ENCODE measurements around the gene PPFIBP2.

The PPFIBP2 gene

DNA sequence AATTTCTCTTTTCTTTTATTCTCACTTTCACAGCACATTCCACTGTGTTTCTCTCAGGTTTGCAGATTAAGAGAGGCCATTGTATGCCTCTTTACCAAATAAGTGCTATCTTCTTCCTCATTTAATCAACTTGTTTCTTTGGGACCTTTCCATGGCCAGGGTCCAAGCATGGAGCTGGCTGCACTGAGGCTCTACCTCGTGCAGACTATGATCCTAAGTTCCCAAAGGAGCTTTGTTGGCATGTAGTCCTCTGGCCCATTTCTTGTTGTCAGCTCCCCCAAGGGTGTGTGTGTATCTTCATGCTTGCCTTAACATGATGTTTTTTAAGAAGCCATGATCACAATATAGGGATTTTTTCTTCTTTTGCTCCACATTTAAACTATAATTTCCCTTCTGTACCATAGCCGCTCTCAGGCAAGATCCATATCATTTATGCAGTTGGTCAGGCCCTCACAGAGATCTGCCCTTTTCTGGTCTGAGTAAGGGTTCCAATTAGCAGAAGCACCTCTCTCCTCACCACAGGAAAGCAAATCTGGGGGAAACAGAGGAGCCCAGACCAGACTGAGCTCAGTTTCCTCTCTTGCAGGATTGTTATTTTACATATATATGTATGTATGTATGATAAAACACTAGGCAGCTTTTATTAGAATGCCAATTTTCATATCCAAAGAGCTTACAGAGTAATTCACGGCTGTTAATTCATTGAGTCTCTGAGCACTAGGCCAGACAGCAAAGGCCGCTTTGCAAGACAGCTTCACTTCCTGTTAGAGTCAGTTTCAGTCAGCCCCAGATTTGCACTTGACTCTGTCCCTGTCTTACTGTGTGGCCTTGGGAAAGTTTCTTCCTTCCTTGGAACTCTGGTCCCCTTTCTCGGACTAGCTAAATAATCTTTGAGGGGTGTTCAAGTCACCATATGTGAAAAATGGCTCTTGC is 125.2 kb downstream of the PPFIBP2 start:
- no peaks in the 10 kb centered on the region for H3K36me3 ChIP-seq (ENCODE audit: low read depth)
- H3K9me3 ChIP-seq (ENCODE audit: severe bottlenecking): no peaks in the 10 kb centered on the region
- no peaks in the 10 kb centered on the region for H3K27me3 ChIP-seq (ENCODE audit: insufficient read depth, poor library complexity, severe bottlenecking)
- no peak overlapping the region for H3K27ac ChIP-seq (ENCODE audit: poor library complexity, severe bottlenecking)
- H3K4me3 ChIP-seq (ENCODE audit: severe bottlenecking): no peak overlapping the region
- no peak for DNase-seq (ENCODE audit: low spot score)
- no peak for ATAC-seq (ENCODE audit: low read depth)
- H3K4me1 ChIP-seq (ENCODE audit: insufficient read depth, poor library complexity, severe bottlenecking): peaks cover 2% of the 10 kb centered on the region
- TF ChIP-seq, protein P1, sequence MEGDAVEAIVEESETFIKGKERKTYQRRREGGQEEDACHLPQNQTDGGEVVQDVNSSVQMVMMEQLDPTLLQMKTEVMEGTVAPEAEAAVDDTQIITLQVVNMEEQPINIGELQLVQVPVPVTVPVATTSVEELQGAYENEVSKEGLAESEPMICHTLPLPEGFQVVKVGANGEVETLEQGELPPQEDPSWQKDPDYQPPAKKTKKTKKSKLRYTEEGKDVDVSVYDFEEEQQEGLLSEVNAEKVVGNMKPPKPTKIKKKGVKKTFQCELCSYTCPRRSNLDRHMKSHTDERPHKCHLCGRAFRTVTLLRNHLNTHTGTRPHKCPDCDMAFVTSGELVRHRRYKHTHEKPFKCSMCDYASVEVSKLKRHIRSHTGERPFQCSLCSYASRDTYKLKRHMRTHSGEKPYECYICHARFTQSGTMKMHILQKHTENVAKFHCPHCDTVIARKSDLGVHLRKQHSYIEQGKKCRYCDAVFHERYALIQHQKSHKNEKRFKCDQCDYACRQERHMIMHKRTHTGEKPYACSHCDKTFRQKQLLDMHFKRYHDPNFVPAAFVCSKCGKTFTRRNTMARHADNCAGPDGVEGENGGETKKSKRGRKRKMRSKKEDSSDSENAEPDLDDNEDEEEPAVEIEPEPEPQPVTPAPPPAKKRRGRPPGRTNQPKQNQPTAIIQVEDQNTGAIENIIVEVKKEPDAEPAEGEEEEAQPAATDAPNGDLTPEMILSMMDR (IDR thresholded peaks at IDR 0.05; ENCODE audit: poor library complexity, severe bottlenecking): no peak

DNA sequence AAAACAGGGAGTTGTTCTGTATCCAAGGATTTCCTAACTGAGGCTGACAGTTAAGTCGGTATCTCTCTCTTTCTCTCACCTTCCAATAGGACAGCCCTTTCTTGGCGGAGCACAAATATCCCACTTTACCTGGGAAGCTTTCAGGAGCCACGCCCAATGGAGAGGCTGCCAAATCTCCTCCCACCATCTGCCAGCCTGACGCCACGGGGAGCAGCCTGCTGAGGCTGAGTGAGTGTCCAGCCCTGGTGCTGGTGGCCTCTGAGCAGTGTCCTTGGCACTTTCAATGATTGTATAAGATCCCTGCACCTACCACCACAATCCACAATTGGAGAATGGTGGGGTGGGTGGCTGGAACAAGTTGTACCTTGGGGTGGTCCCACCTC is 125.8 kb downstream of the PPFIBP2 start:
- H3K4me3 ChIP-seq (ENCODE audit: severe bottlenecking): no peak overlapping the region
- H3K4me1 ChIP-seq (ENCODE audit: insufficient read depth, poor library complexity, severe bottlenecking): peaks cover 2% of the 10 kb centered on the region
- H3K27me3 ChIP-seq (ENCODE audit: insufficient read depth, poor library complexity, severe bottlenecking): no peaks in the 10 kb centered on the region
- H3K36me3 ChIP-seq (ENCODE audit: low read depth): no peaks in the 10 kb centered on the region
- TF ChIP-seq, protein P1 (IDR thresholded peaks at IDR 0.05; ENCODE audit: poor library complexity, severe bottlenecking): no peak
- no peak for ATAC-seq (ENCODE audit: low read depth)
- no peaks in the 10 kb centered on the region for H3K9me3 ChIP-seq (ENCODE audit: severe bottlenecking)
- DNase-seq (ENCODE audit: low spot score): no peak
- no peak overlapping the region for H3K27ac ChIP-seq (ENCODE audit: poor library complexity, severe bottlenecking)

GRCh38 chr11:7640816-7641215 is 127.0 kb downstream of the PPFIBP2 start:
- ATAC-seq (ENCODE audit: low read depth): no peak
- peaks cover 2% of the 10 kb centered on the region for H3K4me1 ChIP-seq (ENCODE audit: insufficient read depth, poor library complexity, severe bottlenecking)
- no peak for DNase-seq (ENCODE audit: low spot score)

DNA sequence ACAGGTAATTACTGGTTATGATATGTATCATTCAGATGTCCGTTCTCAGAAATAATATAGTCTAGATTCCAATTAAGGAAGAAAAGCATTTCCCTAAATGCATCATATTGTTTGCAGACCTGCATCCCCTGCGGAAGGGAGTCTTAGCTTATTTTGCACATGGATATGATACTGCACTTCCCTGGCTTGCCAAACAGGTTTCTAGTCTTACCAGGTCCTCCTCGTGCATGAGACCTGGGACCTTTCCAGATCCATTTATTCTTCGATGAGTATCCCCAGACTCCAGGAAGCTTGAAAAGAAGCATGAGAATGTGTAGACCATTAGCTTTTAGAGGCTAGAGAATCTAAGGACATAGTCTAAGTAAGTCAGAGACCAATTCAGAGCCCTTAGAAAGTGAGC is 128.9 kb downstream of the PPFIBP2 start:
- TF ChIP-seq, protein P1 (IDR thresholded peaks at IDR 0.05; ENCODE audit: poor library complexity, severe bottlenecking): no peak
- Histone ChIP-seq H3K9me3 (ENCODE audit: severe bottlenecking) (no peaks in the 10 kb centered on the region), H3K4me3 (ENCODE audit: severe bottlenecking) (no peak overlapping the region), H3K36me3 (ENCODE audit: low read depth) (no peaks in the 10 kb centered on the region), H3K27me3 (ENCODE audit: insufficient read depth, poor library complexity, severe bottlenecking) (no peaks in the 10 kb centered on the region), H3K27ac (ENCODE audit: poor library complexity, severe bottlenecking) (no peak overlapping the region), H3K4me1 (ENCODE audit: insufficient read depth, poor library complexity, severe bottlenecking) (peaks cover under 1% of the 10 kb centered on the region)
- ATAC-seq (ENCODE audit: low read depth): no peak
- DNase-seq (ENCODE audit: low spot score): no peak

More at GRCh38 chr11:7640816-7641215, 127.0 kb downstream of the PPFIBP2 start:
- Histone ChIP-seq H3K9me3 (ENCODE audit: severe bottlenecking) (no peaks in the 10 kb centered on the region), H3K27me3 (ENCODE audit: insufficient read depth, poor library complexity, severe bottlenecking) (no peaks in the 10 kb centered on the region), H3K36me3 (ENCODE audit: low read depth) (no peaks in the 10 kb centered on the region), H3K27ac (ENCODE audit: poor library complexity, severe bottlenecking) (no peak overlapping the region), H3K4me3 (ENCODE audit: severe bottlenecking) (no peak overlapping the region)
- TF ChIP-seq, protein P1 (IDR thresholded peaks at IDR 0.05; ENCODE audit: poor library complexity, severe bottlenecking): no peak

DNA sequence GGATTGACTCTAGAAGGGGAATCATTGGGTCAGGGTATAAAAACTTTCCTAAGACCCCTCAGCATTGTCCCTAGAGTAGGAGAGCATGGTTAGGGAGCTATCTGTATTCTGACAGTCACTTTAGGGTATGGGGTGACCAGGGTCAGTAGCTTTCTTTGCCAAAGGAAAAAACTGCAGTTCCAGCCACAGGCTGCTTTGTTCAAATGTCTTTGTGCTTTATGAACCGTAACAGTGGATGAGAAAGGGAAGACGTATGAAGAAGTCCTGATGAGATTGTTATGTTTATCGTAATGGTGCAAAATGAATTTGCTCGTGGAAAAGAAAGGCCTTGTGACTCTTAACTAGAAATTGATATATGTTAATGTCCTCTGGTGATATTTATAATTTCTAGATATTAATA is 129.5 kb downstream of the PPFIBP2 start:
- Histone ChIP-seq H3K27me3 (ENCODE audit: insufficient read depth, poor library complexity, severe bottlenecking) (no peaks in the 10 kb centered on the region), H3K4me1 (ENCODE audit: insufficient read depth, poor library complexity, severe bottlenecking) (no peaks in the 10 kb centered on the region), H3K27ac (ENCODE audit: poor library complexity, severe bottlenecking) (no peak overlapping the region), H3K36me3 (ENCODE audit: low read depth) (no peaks in the 10 kb centered on the region), H3K4me3 (ENCODE audit: severe bottlenecking) (no peak overlapping the region), H3K9me3 (ENCODE audit: severe bottlenecking) (no peaks in the 10 kb centered on the region)
- ATAC-seq (ENCODE audit: low read depth) (no peak), DNase-seq (ENCODE audit: low spot score) (no peak)
- TF ChIP-seq, protein P1 (IDR thresholded peaks at IDR 0.05; ENCODE audit: poor library complexity, severe bottlenecking): no peak

Data from RWPE2 (cell line).